ENCODE results near the gene FBXL19. TPM values are rescaled to one million over a fixed set of nuclear protein-coding genes. Genes with fewer than 3 reads are reported as not detected.

Gene FBXL19
- polyA plus RNA-seq, 1 of the 3 experiments (the other 2 are of a cell fraction), result 20.6 TPM

- no peaks in the 10 kb centered on the region for H3K9me2 ChIP-seq
- no peak overlapping the region for H3K27ac ChIP-seq (ENCODE audit: low read depth in 2 of 2, low read length in 1 of 2)
- peaks cover under 1 to 9% of the 10 kb centered on the region in 2 experiments; a peak in 3 of 4 replicates for H3K4me1 ChIP-seq (ENCODE audit: control insufficient read depth in 1 of 2, insufficient read depth in 2 of 2, low read depth in 1 of 2, low read length in 1 of 2)
- ChIA-PET CTCF (interaction anchor here (3.1 kb wide), 1 partner anchor 7 kb away, joined by 16 read pairs; the partner anchor contains the start of gene HSD3B7), POLR2A (no interaction called here)
- TF ChIP-seq TCF12 (IDR thresholded peaks at IDR 0.05), result no peak
- TF ChIP-seq POLR2AphosphoS5 (IDR thresholded peaks at IDR 0.05; ENCODE audit: low read depth, low read length), result no peak
- TF ChIP-seq FOSL2 (IDR thresholded peaks at IDR 0.05; ENCODE audit: borderline replicate concordance, low read depth), result no peak
- no peak for TF ChIP-seq RFX5 (IDR thresholded peaks at IDR 0.05; ENCODE audit: low read length)
- no peak for TF ChIP-seq REST (IDR thresholded peaks at IDR 0.05; ENCODE audit: low read depth, low read length)
- TF ChIP-seq NRF1 (IDR thresholded peaks at IDR 0.05; ENCODE audit: low read depth, low read length), result no peak
- TF ChIP-seq NFIC (IDR thresholded peaks at IDR 0.05; ENCODE audit: borderline replicate concordance), result no peak
- TF ChIP-seq EZH2phosphoT487 (IDR thresholded peaks at IDR 0.05; ENCODE audit: borderline replicate concordance, low read depth), result no peak
- TF ChIP-seq CHD2 (IDR thresholded peaks at IDR 0.05; ENCODE audit: low read length, partially characterized antibody), result no peak
- TF ChIP-seq EP300 (IDR thresholded peaks at IDR 0.05; ENCODE audit: borderline replicate concordance in 1 of 2, low read depth in 1 of 2, low read length in 1 of 2), result no peak
- no peak overlapping the region for H3K4me3 ChIP-seq (ENCODE audit: low read depth in 2 of 2, low read length in 1 of 2)
- DNase-seq, result no peak
- no peak overlapping the region for H3K9ac ChIP-seq
- no peaks in the 10 kb centered on the region for H3K27me3 ChIP-seq (ENCODE audit: insufficient read depth)
- peaks cover 0 to 3% of the 10 kb centered on the region in 2 experiments for H3K36me3 ChIP-seq (replicated peaks in 1 of 2; ENCODE audit: control insufficient read depth in 1 of 2, insufficient read depth in 2 of 2, low read length in 1 of 2)
- peaks cover 1% of the 10 kb centered on the region for H3F3A ChIP-seq (replicated peaks; ENCODE audit: insufficient read depth)
- 75% methylated on average over 8 of the region's 21 CpGs for WGBS (ENCODE audit: low lambda C conversion rate)
- no peaks in the 10 kb centered on the region for H3K79me2 ChIP-seq (ENCODE audit: insufficient read depth)
- H3K9me3 ChIP-seq, result no peaks in the 10 kb centered on the region
- H2AFZ ChIP-seq (ENCODE audit: low read depth), result no peak overlapping the region
- no peaks in the 10 kb centered on the region for H4K20me1 ChIP-seq (ENCODE audit: insufficient read depth)
- H3K4me2 ChIP-seq, result no peak overlapping the region
Measured at GRCh38 chr16:30992276-30992780, 69.0 kb downstream of the FBXL19 start.

GRCh38 chr16:30992931-30993816 lies 69.8 kb downstream of the FBXL19 start:
- H3K27me3 ChIP-seq (ENCODE audit: insufficient read depth), result no peaks in the 10 kb centered on the region
- no peaks in the 10 kb centered on the region for H3K79me2 ChIP-seq (ENCODE audit: insufficient read depth)
- H2AFZ ChIP-seq (ENCODE audit: low read depth), result no peak overlapping the region
- CTCF ChIA-PET, result interaction anchor here (0.9 to 3.1 kb wide), 3 partner anchors 8 to 40 kb away, joined by 3 to 16 read pairs (median 3); partner anchors contain the start of gene HSD3B7
- H4K20me1 ChIP-seq (ENCODE audit: insufficient read depth), result no peaks in the 10 kb centered on the region
- H3F3A ChIP-seq (replicated peaks; ENCODE audit: insufficient read depth), result peaks cover 10% of the 10 kb centered on the region
- peaks cover 0 to 3% of the 10 kb centered on the region in 2 experiments for H3K36me3 ChIP-seq (replicated peaks in 1 of 2; ENCODE audit: control insufficient read depth in 1 of 2, insufficient read depth in 2 of 2, low read length in 1 of 2)
- 0 out of 4 replicates have a peak overlapping the region, but pooled peaks of 1 of the 2 experiments have one; percentile 2 for H3K27ac ChIP-seq (ENCODE audit: low read depth in 2 of 2, low read length in 1 of 2)
- no peaks in the 10 kb centered on the region for H3K9me2 ChIP-seq
- peak; percentile 74 for DNase-seq
- POLR2A ChIA-PET, result interaction anchor here (1.3 kb wide), 1 partner anchor 10 kb away, joined by 3 read pairs; no protein-coding TSS in a partner anchor
- H3K9ac ChIP-seq, result no peak overlapping the region
- WGBS (ENCODE audit: low lambda C conversion rate), result 89% methylated on average over 29 of the region's 29 CpGs
- H3K4me1 ChIP-seq (ENCODE audit: control insufficient read depth in 1 of 2, insufficient read depth in 2 of 2, low read depth in 1 of 2, low read length in 1 of 2), result peaks cover 7 to 14% of the 10 kb centered on the region in 2 experiments; a peak in 3 of 4 replicates
- no peak overlapping the region for H3K4me3 ChIP-seq (ENCODE audit: low read depth in 2 of 2, low read length in 1 of 2)
- no peak overlapping the region for H3K4me2 ChIP-seq
- H3K9me3 ChIP-seq, result no peaks in the 10 kb centered on the region
- TF ChIP-seq, protein P1, sequence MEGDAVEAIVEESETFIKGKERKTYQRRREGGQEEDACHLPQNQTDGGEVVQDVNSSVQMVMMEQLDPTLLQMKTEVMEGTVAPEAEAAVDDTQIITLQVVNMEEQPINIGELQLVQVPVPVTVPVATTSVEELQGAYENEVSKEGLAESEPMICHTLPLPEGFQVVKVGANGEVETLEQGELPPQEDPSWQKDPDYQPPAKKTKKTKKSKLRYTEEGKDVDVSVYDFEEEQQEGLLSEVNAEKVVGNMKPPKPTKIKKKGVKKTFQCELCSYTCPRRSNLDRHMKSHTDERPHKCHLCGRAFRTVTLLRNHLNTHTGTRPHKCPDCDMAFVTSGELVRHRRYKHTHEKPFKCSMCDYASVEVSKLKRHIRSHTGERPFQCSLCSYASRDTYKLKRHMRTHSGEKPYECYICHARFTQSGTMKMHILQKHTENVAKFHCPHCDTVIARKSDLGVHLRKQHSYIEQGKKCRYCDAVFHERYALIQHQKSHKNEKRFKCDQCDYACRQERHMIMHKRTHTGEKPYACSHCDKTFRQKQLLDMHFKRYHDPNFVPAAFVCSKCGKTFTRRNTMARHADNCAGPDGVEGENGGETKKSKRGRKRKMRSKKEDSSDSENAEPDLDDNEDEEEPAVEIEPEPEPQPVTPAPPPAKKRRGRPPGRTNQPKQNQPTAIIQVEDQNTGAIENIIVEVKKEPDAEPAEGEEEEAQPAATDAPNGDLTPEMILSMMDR (IDR thresholded peaks at IDR 0.05), result no peak
- TF ChIP-seq ELF1 (IDR thresholded peaks at IDR 0.05) (no peak), TEAD4 (IDR thresholded peaks at IDR 0.05; ENCODE audit: borderline replicate concordance, insufficient read depth) (no peak), ZBTB33 (IDR thresholded peaks at IDR 0.05; ENCODE audit: borderline replicate concordance, low read depth) (no peak), POLR2AphosphoS5 (IDR thresholded peaks at IDR 0.05; ENCODE audit: low read depth, low read length) (no peak), GABPA (IDR thresholded peaks at IDR 0.05; ENCODE audit: low read depth) (no peak), RXRA (IDR thresholded peaks at IDR 0.05; ENCODE audit: borderline replicate concordance, low read depth) (no peak), MEF2A (IDR thresholded peaks at IDR 0.05; ENCODE audit: borderline replicate concordance, low read depth) (no peak)
